Right atrium auricular region (tissue), 2 donors: ENCODE data around the gene TMIGD1. TPM values are rescaled to one million over a fixed set of nuclear protein-coding genes. Genes with fewer than 3 reads are reported as not detected.

Experiments
- DNase-seq: peaks from one replicate; pipeline ENCODE4 v3.0.0-alpha.2; 2019; ENCODE audit warnings: low spot score
- H3K27ac ChIP-seq, 2 donors: fragments of 200-600 bp; sonication (generic); 1 replicate in 1 of 2; 2 replicates in 1 of 2; pipeline ENCODE4 v1.5.1; 2016 to 2019
- H3K27me3 ChIP-seq, 2 donors: fragments of 200-600 bp; sonication (generic); one replicate each; pipeline versions ENCODE4 v1.5.1 to v1.6.0; 2017 to 2019
- H3K36me3 ChIP-seq: fragments of 200-600 bp; sonication (generic); one replicate; pipeline ENCODE4 v1.5.1; 2016
- H3K4me1 ChIP-seq, 2 donors: fragments of 200-600 bp; sonication (generic); one replicate each; pipeline versions ENCODE4 v1.5.1 to v1.6.0; 2017 to 2019
- H3K4me3 ChIP-seq, 2 donors: fragments of 200-600 bp; sonication (generic); 1 replicate in 1 of 2; 2 replicates in 1 of 2; pipeline ENCODE4 v1.5.1; 2017 to 2019; ENCODE audit warnings: mild to moderate bottlenecking in 1 of 2, moderate library complexity in 1 of 2
- H3K9me3 ChIP-seq, 2 donors: fragments of 200-600 bp; sonication (generic); one replicate each; pipeline ENCODE4 v1.5.1; 2019
- CTCF ChIP-seq, 2 donors: fragments of 200-600 bp; sonication (generic); IDR thresholded peaks; one replicate each; pipeline ENCODE4 v1.5.1; 2019; ENCODE audit warnings: antibody characterized with exemption in 2 of 2
- total RNA-seq, 2 donors: library from RNA; depleted of rRNA; stranded (reverse); fragments of >200 nt; gene quantifications; one replicate each; pipeline ENCODE4 v1.1.0, GENCODE V29; 2016

TMIGD1 gene
- total RNA-seq, 2 donors from 2014 or later = not detected

- Histone ChIP-seq H3K9me3 (no peaks in the 10 kb centered on the region), H3K27ac (no peak overlapping the region), H3K27me3 (no peaks in the 10 kb centered on the region), H3K4me3 (no peak overlapping the region), H3K36me3 (no peaks in the 10 kb centered on the region), H3K4me1 (no peaks in the 10 kb centered on the region)
- TF ChIP-seq CTCF (IDR thresholded peaks at IDR 0.05) = no peak
- DNase-seq = no peak
These were observed 23.3 kb downstream of the TMIGD1 start for GRCh38 chr17:30310562-30310961.

- Histone ChIP-seq H3K4me1 (no peaks in the 10 kb centered on the region), H3K9me3 (no peaks in the 10 kb centered on the region), H3K27ac (no peak overlapping the region), H3K4me3 (no peak overlapping the region), H3K36me3 (no peaks in the 10 kb centered on the region), H3K27me3 (no peaks in the 10 kb centered on the region)
- no peak for TF ChIP-seq CTCF (IDR thresholded peaks at IDR 0.05)
- no peak for DNase-seq
These were observed 24.3 kb downstream of the TMIGD1 start for GRCh38 chr17:30309591-30309990.

- no peaks in the 10 kb centered on the region for H3K27me3 ChIP-seq
- no peaks in the 10 kb centered on the region for H3K36me3 ChIP-seq
- H3K4me1 ChIP-seq = no peaks in the 10 kb centered on the region
- H3K27ac ChIP-seq = no peak overlapping the region
- no peak for TF ChIP-seq CTCF (IDR thresholded peaks at IDR 0.05)
- no peak overlapping the region for H3K4me3 ChIP-seq
- DNase-seq = no peak
- no peaks in the 10 kb centered on the region for H3K9me3 ChIP-seq
These were observed 25.5 kb downstream of the TMIGD1 start for GRCh38 chr17:30308406-30308805.

GRCh38 chr17:30304778-30305177 lies 29.1 kb downstream of the TMIGD1 start:
- Histone ChIP-seq H3K36me3 (no peaks in the 10 kb centered on the region), H3K27me3 (no peaks in the 10 kb centered on the region), H3K27ac (no peak overlapping the region), H3K4me1 (no peaks in the 10 kb centered on the region), H3K4me3 (no peak overlapping the region), H3K9me3 (no peaks in the 10 kb centered on the region)
- no peak for DNase-seq
- TF ChIP-seq CTCF (IDR thresholded peaks at IDR 0.05) = no peak

- Histone ChIP-seq H3K27ac (no peak overlapping the region), H3K4me1 (no peaks in the 10 kb centered on the region), H3K27me3 (no peaks in the 10 kb centered on the region), H3K4me3 (no peak overlapping the region), H3K9me3 (no peaks in the 10 kb centered on the region), H3K36me3 (no peaks in the 10 kb centered on the region)
- no peak for DNase-seq
- no peak for TF ChIP-seq CTCF (IDR thresholded peaks at IDR 0.05)
These were observed 31.6 kb downstream of the TMIGD1 start for GRCh38 chr17:30302241-30302640.

- no peaks in the 10 kb centered on the region for H3K9me3 ChIP-seq
These were observed 33.0 kb downstream of the TMIGD1 start for GRCh38 chr17:30300818-30301217.

More at GRCh38 chr17:30300818-30301217, 33.0 kb downstream of the TMIGD1 start:
- H3K27ac ChIP-seq = no peak overlapping the region
- H3K4me3 ChIP-seq = no peak overlapping the region
- no peaks in the 10 kb centered on the region for H3K4me1 ChIP-seq
- no peaks in the 10 kb centered on the region for H3K27me3 ChIP-seq
- no peak for DNase-seq
- TF ChIP-seq CTCF (IDR thresholded peaks at IDR 0.05) = no peak
- H3K36me3 ChIP-seq = no peaks in the 10 kb centered on the region
